GM12873 (cell line): ENCODE results near the gene ITGB6.

ENCODE experiments used
- CTCF ChIP-seq: IDR thresholded peaks from 2 replicates; pipeline ENCODE4 v1.5.1; 2012; ENCODE audit warnings: low read depth, mild to moderate bottlenecking, moderate library complexity, low read length, control low read depth; ENCODE audit not compliant: insufficient read depth; ENCODE audit errors: missing control alignments

ITGB6 gene

GRCh38 chr2:160052531-160052930 is 147.5 kb downstream of the ITGB6 start:
- no peak for TF ChIP-seq CTCF

GRCh38 chr2:160051371-160051800 is 148.7 kb downstream of the ITGB6 start:
- TF ChIP-seq CTCF, result no peak

- TF ChIP-seq CTCF, result no peak
These were observed 149.9 kb downstream of the ITGB6 start for GRCh38 chr2:160050147-160050546.
